HepG2 (cell line): ENCODE measurements around the gene WBP2NL. TPM values are rescaled to one million over a fixed set of nuclear protein-coding genes. Genes with fewer than 3 reads are reported as not detected.
A peak's percentile ranks its signal among the peaks of the same experiment; 100 is the strongest.

ENCODE experiments used
- ARID2 ChIP-seq: sonication (generic); formaldehyde crosslinking; IDR thresholded peaks from 2 replicates; pipeline ENCODE4 v1.8.1; 2022; ENCODE audit warnings: mild to moderate bottlenecking, missing genetic modification reagents, borderline replicate concordance
- ATF7 ChIP-seq, 2 experiments: fragments of 450-650 bp in 1 of 2; sonication (generic) in 1 of 2; formaldehyde crosslinking in 1 of 2; IDR thresholded peaks; 2 replicates each; pipeline versions ENCODE4 v1.4.0 to v1.6.1; 2016 to 2020; ENCODE audit warnings: antibody characterized with exemption in 1 of 2, mild to moderate bottlenecking in 1 of 2, missing genetic modification reagents in 1 of 2
- CCDC6 ChIP-seq: sonication (generic); formaldehyde crosslinking; IDR thresholded peaks from 2 replicates; pipeline ENCODE4 v1.8.1; 2022; ENCODE audit warnings: mild to moderate bottlenecking, missing genetic modification reagents, moderate library complexity
- HHEX ChIP-seq: IDR thresholded peaks from 2 replicates; pipeline ENCODE4 v1.6.1; 2016; ENCODE audit warnings: control low read depth
- KDM6A ChIP-seq: IDR thresholded peaks from 2 replicates; pipeline ENCODE4 v1.6.1; 2016; ENCODE audit warnings: low read depth
- NCOA1 ChIP-seq: sonication (generic); formaldehyde crosslinking; IDR thresholded peaks from 2 replicates; pipeline ENCODE4 v1.9.0; 2021; ENCODE audit warnings: missing genetic modification reagents
- NRL ChIP-seq: sonication (generic); formaldehyde crosslinking; IDR thresholded peaks from 2 replicates; pipeline ENCODE4 v1.5.0; 2020; ENCODE audit warnings: missing genetic modification reagents, mild to moderate bottlenecking, moderate library complexity, borderline replicate concordance
- SMYD3 ChIP-seq: sonication (generic); formaldehyde crosslinking; IDR thresholded peaks from 2 replicates; pipeline ENCODE4 v1.8.1; 2023; ENCODE audit warnings: mild to moderate bottlenecking, missing genetic modification reagents
- TEAD2 ChIP-seq: sonication (generic); formaldehyde crosslinking; IDR thresholded peaks from 2 replicates; pipeline ENCODE4 v1.9.0; 2021; ENCODE audit warnings: missing genetic modification reagents
- ZBTB7A ChIP-seq: sonication (generic); formaldehyde crosslinking; IDR thresholded peaks from 2 replicates; pipeline ENCODE4 v1.8.0; 2022; ENCODE audit warnings: mild to moderate bottlenecking, missing genetic modification reagents
- ZFP36L2 ChIP-seq: sonication (generic); formaldehyde crosslinking; IDR thresholded peaks from 2 replicates; pipeline ENCODE4 v1.4.0; 2020; ENCODE audit warnings: missing genetic modification reagents
- ZNF253 ChIP-seq: sonication (generic); formaldehyde crosslinking; IDR thresholded peaks from 2 replicates; pipeline ENCODE4 v1.8.0; 2022; ENCODE audit warnings: mild to moderate bottlenecking, missing genetic modification reagents, borderline replicate concordance
- ZNF569 ChIP-seq: sonication (generic); formaldehyde crosslinking; IDR thresholded peaks from 2 replicates; pipeline ENCODE4 v1.5.0; 2020; ENCODE audit warnings: mild to moderate bottlenecking, missing genetic modification reagents, moderate library complexity, borderline replicate concordance
- ZNF850 ChIP-seq: sonication (generic); formaldehyde crosslinking; conservative IDR thresholded peaks from 2 replicates; pipeline ENCODE4 v1.9.0; 2021; ENCODE audit warnings: mild to moderate bottlenecking, missing genetic modification reagents
- polyA plus RNA-seq, 8 experiments: library from polyadenylated mRNA; depleted of rRNA in 3 of 8; stranded (reverse) in 7 of 8; unstranded in 1 of 8; fragments of >200 nt; fragmentation: Illumina TruSeq in 4 of 8; extraction: Trizol in 4 of 8; gene quantifications; 2 replicates each; pipeline versions ENCODE4 v1.2.1 to v1.2.3, GENCODE V29; 2011 to 2016; ENCODE audit warnings: low read depth in 4 of 8, missing spikeins in 1 of 8, mixed read lengths in 1 of 8; ENCODE audit not compliant: insufficient read depth in 1 of 8
- total RNA-seq, 5 experiments: library from RNA; depleted of rRNA; stranded (reverse); fragments of >200 nt; fragmentation: Illumina TruSeq; extraction: Trizol; gene quantifications; 2 replicates each; pipeline ENCODE4 v1.2.3, GENCODE V29; 2016; ENCODE audit warnings: low read depth in 1 of 5
- TF ChIP-seq, protein P1 (sequence below): sonication (generic); formaldehyde crosslinking; conservative IDR thresholded peaks from 2 replicates; pipeline ENCODE4 v1.4.0; 2020; ENCODE audit warnings: missing genetic modification reagents
- TF ChIP-seq, protein P2 (sequence below): sonication (generic); formaldehyde crosslinking; conservative IDR thresholded peaks from 2 replicates; pipeline ENCODE4 v1.4.0; 2020; ENCODE audit warnings: missing genetic modification reagents
- TF ChIP-seq, protein P3 (sequence below): sonication (generic); formaldehyde crosslinking; IDR thresholded peaks from 2 replicates; pipeline ENCODE4 v1.5.0; 2020; ENCODE audit warnings: mild to moderate bottlenecking, missing genetic modification reagents
- TF ChIP-seq, protein P4 (sequence below): sonication (generic); formaldehyde crosslinking; IDR thresholded peaks from 2 replicates; pipeline ENCODE4 v1.5.1; 2020; ENCODE audit warnings: mild to moderate bottlenecking, missing genetic modification reagents, moderate library complexity
- TF ChIP-seq, protein P5 (sequence below): sonication (generic); formaldehyde crosslinking; IDR thresholded peaks from 2 replicates; pipeline ENCODE4 v1.8.0; 2023; ENCODE audit warnings: mild to moderate bottlenecking, missing genetic modification reagents

WBP2NL gene
- total and polyA plus RNA-seq, 2 of the 13 experiments (the other 11 are each of a cell fraction or from before 2014, with no cell fraction given), result not detected

DNA sequence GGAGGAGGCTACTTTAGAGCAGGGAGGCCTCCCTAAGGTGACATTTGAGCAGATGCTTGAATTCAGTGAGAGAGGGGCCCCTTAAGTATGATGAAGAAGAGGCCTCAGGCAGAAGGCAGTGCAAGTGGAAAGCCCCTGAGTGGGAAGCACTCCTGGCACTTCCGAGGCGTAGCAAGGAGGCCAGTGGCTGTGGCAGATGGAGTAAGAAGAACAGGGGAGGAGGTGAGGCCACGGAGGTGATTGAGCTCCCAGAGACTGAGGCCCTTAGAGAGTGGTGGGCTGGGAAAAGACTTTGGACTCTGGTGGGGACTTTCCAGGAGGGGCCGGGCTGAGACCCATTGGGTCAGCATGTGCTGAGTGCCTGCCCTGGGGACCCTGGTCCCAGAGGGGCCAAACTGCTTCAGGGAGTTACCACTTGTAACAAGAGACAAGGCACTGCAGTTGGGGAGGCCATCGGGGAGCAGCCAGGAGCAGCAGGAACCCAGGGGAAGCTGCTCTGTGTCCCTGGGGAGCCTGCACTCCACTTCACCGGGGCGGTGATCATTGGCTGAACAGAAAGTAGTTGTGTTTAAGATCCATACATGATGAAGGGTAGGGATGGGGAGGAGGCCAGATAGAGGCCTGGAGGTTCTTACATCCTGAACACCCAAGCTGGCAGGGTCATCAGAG is 49.2 kb upstream of the WBP2NL start (continued):
- TF ChIP-seq ZBTB7A (CRISPR knock-in tag), result peak; percentile 62
- no peak for TF ChIP-seq HHEX (CRISPR knock-in tag)
- no peak for TF ChIP-seq ZFP36L2 (CRISPR knock-in tag)
- no peak for TF ChIP-seq NRL (CRISPR knock-in tag)
- TF ChIP-seq, protein P1, sequence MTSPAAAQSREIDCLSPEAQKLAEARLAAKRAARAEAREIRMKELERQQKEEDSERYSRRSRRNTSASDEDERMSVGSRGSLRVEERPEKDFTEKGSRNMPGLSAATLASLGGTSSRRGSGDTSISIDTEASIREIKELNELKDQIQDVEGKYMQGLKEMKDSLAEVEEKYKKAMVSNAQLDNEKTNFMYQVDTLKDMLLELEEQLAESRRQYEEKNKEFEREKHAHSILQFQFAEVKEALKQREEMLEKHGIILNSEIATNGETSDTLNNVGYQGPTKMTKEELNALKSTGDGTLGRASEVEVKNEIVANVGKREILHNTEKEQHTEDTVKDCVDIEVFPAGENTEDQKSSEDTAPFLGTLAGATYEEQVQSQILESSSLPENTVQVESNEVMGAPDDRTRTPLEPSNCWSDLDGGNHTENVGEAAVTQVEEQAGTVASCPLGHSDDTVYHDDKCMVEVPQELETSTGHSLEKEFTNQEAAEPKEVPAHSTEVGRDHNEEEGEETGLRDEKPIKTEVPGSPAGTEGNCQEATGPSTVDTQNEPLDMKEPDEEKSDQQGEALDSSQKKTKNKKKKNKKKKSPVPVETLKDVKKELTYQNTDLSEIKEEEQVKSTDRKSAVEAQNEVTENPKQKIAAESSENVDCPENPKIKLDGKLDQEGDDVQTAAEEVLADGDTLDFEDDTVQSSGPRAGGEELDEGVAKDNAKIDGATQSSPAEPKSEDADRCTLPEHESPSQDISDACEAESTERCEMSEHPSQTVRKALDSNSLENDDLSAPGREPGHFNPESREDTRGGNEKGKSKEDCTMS (CRISPR knock-in tag), result no peak
- no peak for TF ChIP-seq CCDC6
- no peak for TF ChIP-seq TEAD2 (CRISPR knock-in tag)
- TF ChIP-seq ZNF569 (CRISPR knock-in tag), result no peak
- TF ChIP-seq ZNF850 (CRISPR knock-in tag), result no peak
- no peak for TF ChIP-seq SMYD3 (CRISPR knock-in tag)
- TF ChIP-seq, protein P2, sequence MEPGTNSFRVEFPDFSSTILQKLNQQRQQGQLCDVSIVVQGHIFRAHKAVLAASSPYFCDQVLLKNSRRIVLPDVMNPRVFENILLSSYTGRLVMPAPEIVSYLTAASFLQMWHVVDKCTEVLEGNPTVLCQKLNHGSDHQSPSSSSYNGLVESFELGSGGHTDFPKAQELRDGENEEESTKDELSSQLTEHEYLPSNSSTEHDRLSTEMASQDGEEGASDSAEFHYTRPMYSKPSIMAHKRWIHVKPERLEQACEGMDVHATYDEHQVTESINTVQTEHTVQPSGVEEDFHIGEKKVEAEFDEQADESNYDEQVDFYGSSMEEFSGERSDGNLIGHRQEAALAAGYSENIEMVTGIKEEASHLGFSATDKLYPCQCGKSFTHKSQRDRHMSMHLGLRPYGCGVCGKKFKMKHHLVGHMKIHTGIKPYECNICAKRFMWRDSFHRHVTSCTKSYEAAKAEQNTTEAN (CRISPR knock-in tag), result no peak
- TF ChIP-seq, protein P3, sequence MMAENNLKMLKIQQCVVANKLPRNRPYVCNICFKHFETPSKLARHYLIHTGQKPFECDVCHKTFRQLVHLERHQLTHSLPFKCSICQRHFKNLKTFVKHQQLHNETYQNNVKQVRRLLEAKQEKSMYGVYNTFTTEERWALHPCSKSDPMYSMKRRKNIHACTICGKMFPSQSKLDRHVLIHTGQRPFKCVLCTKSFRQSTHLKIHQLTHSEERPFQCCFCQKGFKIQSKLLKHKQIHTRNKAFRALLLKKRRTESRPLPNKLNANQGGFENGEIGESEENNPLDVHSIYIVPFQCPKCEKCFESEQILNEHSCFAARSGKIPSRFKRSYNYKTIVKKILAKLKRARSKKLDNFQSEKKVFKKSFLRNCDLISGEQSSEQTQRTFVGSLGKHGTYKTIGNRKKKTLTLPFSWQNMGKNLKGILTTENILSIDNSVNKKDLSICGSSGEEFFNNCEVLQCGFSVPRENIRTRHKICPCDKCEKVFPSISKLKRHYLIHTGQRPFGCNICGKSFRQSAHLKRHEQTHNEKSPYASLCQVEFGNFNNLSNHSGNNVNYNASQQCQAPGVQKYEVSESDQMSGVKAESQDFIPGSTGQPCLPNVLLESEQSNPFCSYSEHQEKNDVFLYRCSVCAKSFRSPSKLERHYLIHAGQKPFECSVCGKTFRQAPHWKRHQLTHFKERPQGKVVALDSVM, result peak; percentile 16; the same call in 1 of the 2 replicates
- no peak for TF ChIP-seq NCOA1 (CRISPR knock-in tag)
- no peak for TF ChIP-seq ARID2 (CRISPR knock-in tag)
- TF ChIP-seq ZNF253 (CRISPR knock-in tag), result no peak
- TF ChIP-seq, protein P4, sequence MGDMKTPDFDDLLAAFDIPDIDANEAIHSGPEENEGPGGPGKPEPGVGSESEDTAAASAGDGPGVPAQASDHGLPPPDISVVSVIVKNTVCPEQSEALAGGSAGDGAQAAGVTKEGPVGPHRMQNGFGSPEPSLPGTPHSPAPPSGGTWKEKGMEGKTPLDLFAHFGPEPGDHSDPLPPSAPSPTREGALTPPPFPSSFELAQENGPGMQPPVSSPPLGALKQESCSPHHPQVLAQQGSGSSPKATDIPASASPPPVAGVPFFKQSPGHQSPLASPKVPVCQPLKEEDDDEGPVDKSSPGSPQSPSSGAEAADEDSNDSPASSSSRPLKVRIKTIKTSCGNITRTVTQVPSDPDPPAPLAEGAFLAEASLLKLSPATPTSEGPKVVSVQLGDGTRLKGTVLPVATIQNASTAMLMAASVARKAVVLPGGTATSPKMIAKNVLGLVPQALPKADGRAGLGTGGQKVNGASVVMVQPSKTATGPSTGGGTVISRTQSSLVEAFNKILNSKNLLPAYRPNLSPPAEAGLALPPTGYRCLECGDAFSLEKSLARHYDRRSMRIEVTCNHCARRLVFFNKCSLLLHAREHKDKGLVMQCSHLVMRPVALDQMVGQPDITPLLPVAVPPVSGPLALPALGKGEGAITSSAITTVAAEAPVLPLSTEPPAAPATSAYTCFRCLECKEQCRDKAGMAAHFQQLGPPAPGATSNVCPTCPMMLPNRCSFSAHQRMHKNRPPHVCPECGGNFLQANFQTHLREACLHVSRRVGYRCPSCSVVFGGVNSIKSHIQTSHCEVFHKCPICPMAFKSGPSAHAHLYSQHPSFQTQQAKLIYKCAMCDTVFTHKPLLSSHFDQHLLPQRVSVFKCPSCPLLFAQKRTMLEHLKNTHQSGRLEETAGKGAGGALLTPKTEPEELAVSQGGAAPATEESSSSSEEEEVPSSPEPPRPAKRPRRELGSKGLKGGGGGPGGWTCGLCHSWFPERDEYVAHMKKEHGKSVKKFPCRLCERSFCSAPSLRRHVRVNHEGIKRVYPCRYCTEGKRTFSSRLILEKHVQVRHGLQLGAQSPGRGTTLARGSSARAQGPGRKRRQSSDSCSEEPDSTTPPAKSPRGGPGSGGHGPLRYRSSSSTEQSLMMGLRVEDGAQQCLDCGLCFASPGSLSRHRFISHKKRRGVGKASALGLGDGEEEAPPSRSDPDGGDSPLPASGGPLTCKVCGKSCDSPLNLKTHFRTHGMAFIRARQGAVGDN, result peak; percentile 54
- TF ChIP-seq ATF7 (IDR thresholded peaks at IDR 0.05), result no peak
- TF ChIP-seq ATF7 (CRISPR knock-in tag; IDR thresholded peaks at IDR 0.05), result no peak
- TF ChIP-seq, protein P5, sequence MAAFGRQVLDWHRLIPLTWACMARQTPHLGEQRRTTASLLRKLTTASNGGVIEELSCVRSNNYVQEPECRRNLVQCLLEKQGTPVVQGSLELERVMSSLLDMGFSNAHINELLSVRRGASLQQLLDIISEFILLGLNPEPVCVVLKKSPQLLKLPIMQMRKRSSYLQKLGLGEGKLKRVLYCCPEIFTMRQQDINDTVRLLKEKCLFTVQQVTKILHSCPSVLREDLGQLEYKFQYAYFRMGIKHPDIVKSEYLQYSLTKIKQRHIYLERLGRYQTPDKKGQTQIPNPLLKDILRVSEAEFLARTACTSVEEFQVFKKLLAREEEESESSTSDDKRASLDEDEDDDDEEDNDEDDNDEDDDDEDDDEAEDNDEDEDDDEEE (CRISPR knock-in tag), result no peak
- no peak for TF ChIP-seq KDM6A (CRISPR knock-in tag)
